Measurements from ENCODE around the gene PXDN. TPM values are rescaled to one million over a fixed set of nuclear protein-coding genes. Genes with fewer than 3 reads are reported as not detected.

The PXDN gene
- total RNA-seq, 1 experiment from 2014 or later: 125 TPM

DNA sequence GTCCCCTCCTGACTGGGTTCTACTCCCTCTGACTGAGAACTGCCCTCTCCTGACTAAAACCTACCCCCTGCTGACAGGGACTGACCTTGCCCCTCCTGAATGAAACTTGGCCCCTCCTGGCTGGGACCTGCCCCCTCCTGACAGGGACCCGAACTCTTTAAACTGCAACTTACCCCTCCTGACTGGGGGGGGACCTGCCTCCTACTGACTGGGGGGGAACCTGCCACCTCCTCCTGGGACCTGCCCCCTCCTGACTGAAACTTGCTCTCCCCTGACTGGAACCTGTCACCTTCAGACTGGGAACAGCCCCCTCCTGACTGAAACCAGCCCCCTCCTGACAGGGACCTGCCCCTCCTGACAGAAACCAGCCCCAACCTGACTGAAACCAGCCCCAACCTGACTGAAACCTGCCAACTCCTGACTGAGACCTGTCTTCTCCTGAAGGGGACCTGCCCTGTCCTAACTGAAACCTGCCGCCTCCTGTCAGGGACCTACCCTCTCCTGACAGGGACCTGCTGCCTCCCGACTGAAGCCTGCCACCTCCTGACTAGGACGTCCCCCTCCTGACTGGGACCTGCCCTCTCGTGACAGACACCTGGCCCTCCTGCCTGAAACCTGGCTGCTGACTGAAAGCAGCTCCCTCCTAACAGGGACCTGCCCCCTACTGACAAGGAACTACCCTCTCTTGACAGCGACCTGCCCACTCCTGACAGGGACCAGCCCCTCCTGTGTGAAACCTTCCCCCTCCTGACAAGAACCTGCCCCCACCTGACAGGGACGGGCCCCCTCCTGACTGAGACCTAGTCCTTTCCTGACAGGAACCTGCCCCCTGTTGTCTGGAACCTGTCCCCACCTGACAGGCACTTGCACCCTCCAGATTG lies 87.1 kb downstream of the PXDN start:
- Histone ChIP-seq H3K4me1 (ENCODE audit: insufficient read depth, low read length) (peaks cover 28% of the 10 kb centered on the region), H3K79me2 (ENCODE audit: low read length) (no peaks in the 10 kb centered on the region), H3K27ac (ENCODE audit: low read length) (no peak overlapping the region), H3K4me2 (ENCODE audit: low read length) (no peak overlapping the region), H3K27me3 (ENCODE audit: low read length) (no peaks in the 10 kb centered on the region), H3K36me3 (ENCODE audit: low read depth, low read length) (peaks cover 49% of the 10 kb centered on the region), H4K20me1 (ENCODE audit: low read length) (no peaks in the 10 kb centered on the region), H3K9ac (ENCODE audit: low read length) (no peak overlapping the region), H3K9me2 (replicated peaks; ENCODE audit: low read length) (no peaks in the 10 kb centered on the region), H3K9me3 (ENCODE audit: low read length) (no peaks in the 10 kb centered on the region), H2AFZ (ENCODE audit: low read length) (no peak overlapping the region), H3K4me3 (ENCODE audit: low read length) (no peak overlapping the region), H3F3A (ENCODE audit: low read length, unreplicated experiment) (no peaks in the 10 kb centered on the region)
- intact Hi-C loops (cut with micrococcal nuclease): no loop called here
- TF ChIP-seq EZH2phosphoT487 (IDR thresholded peaks at IDR 0.05; ENCODE audit: borderline replicate concordance, low read length) (no peak), EZH2 (IDR thresholded peaks at IDR 0.05; ENCODE audit: low read length, unreplicated experiment) (no peak)
- TF ChIP-seq, protein P1, sequence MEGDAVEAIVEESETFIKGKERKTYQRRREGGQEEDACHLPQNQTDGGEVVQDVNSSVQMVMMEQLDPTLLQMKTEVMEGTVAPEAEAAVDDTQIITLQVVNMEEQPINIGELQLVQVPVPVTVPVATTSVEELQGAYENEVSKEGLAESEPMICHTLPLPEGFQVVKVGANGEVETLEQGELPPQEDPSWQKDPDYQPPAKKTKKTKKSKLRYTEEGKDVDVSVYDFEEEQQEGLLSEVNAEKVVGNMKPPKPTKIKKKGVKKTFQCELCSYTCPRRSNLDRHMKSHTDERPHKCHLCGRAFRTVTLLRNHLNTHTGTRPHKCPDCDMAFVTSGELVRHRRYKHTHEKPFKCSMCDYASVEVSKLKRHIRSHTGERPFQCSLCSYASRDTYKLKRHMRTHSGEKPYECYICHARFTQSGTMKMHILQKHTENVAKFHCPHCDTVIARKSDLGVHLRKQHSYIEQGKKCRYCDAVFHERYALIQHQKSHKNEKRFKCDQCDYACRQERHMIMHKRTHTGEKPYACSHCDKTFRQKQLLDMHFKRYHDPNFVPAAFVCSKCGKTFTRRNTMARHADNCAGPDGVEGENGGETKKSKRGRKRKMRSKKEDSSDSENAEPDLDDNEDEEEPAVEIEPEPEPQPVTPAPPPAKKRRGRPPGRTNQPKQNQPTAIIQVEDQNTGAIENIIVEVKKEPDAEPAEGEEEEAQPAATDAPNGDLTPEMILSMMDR (conservative IDR thresholded peaks at IDR 0.05; ENCODE audit: low read depth, low read length): no peak
- POLR2A ChIA-PET (ENCODE audit: unreplicated experiment): no interaction called here
- no peak for DNase-seq
- peak; percentile 11; the same call in 1 of the 2 replicates for ATAC-seq
- CTCF ChIA-PET: interaction anchor here (0.5 kb wide), 1 partner anchor 16 kb away, joined by 3 read pairs; no protein-coding TSS in a partner anchor
- BruUV-seq (replicated peaks): no TSS peak

DNA sequence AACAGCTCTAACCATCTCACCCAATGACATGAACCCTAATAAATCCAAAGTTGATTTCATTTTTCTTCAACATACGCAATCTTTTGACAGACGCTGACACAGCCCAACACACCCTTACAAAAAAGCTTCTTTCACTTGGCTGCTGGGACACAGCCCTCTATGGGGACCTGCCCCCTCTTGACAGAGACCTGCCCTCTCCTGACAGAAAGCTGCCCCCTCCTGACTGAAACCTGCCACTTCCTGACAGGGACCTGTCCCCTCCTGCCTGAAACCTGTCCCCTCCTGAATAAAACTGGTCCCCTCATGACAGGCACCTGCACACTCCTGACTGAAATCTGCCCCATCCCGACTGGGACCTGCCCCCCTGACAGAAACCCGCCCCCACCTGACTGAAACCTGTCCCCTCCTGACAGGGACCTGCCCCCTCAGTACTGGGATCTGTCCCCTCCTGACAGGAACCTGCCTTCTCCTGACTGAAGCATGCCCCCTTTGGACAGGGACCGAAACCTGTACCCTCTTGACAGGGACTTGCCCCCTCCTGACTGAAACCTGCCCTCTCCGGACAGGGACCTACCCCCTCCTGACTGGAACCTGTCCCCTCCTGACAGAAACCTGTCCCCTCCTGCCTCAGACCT lies 87.9 kb downstream of the PXDN start:
- DNase-seq (peak; percentile 17), ATAC-seq (peak; percentile 44)
- H3K36me3 ChIP-seq (ENCODE audit: low read depth, low read length): peaks cover 49% of the 10 kb centered on the region
- H3K9me2 ChIP-seq (replicated peaks; ENCODE audit: low read length): no peaks in the 10 kb centered on the region
- no peaks in the 10 kb centered on the region for H3K9me3 ChIP-seq (ENCODE audit: low read length)
- H3K4me3 ChIP-seq (ENCODE audit: low read length): no peak overlapping the region
- no peaks in the 10 kb centered on the region for H4K20me1 ChIP-seq (ENCODE audit: low read length)
- H3K27ac ChIP-seq (ENCODE audit: low read length): no peak overlapping the region
- no peaks in the 10 kb centered on the region for H3F3A ChIP-seq (ENCODE audit: low read length, unreplicated experiment)
- H3K4me2 ChIP-seq (ENCODE audit: low read length): no peak overlapping the region
- CTCF ChIA-PET: no interaction called here
- TF ChIP-seq EZH2 (IDR thresholded peaks at IDR 0.05; ENCODE audit: low read length, unreplicated experiment) (no peak), EZH2phosphoT487 (IDR thresholded peaks at IDR 0.05; ENCODE audit: borderline replicate concordance, low read length) (no peak)
- TF ChIP-seq, protein P1 (conservative IDR thresholded peaks at IDR 0.05; ENCODE audit: low read depth, low read length): peak; percentile 28; the same call in 1 of the 2 replicates
- H2AFZ ChIP-seq (ENCODE audit: low read length): no peak overlapping the region
- POLR2A ChIA-PET (ENCODE audit: unreplicated experiment): no interaction called here
- intact Hi-C loops (cut with micrococcal nuclease): no loop called here
- H3K9ac ChIP-seq (ENCODE audit: low read length): no peak overlapping the region
- H3K79me2 ChIP-seq (ENCODE audit: low read length): no peaks in the 10 kb centered on the region
- peaks cover 28% of the 10 kb centered on the region for H3K4me1 ChIP-seq (ENCODE audit: insufficient read depth, low read length)
- BruUV-seq (replicated peaks): no TSS peak
- H3K27me3 ChIP-seq (ENCODE audit: low read length): no peaks in the 10 kb centered on the region

All from PC-3 (cell line).